HFFc6 (cell line): ENCODE results near the gene ELOVL2. TPM values are rescaled to one million over a fixed set of nuclear protein-coding genes. Genes with fewer than 3 reads are reported as not detected.

Experiments used
- DNase-seq: peaks from one replicate; pipeline ENCODE4 v3.0.0-alpha.2; 2018
- H3K27ac Mint-ChIP-seq: 2 replicates; pipeline ENCODE4 v1.8.0; 2020; ENCODE audit warnings: mild to moderate bottlenecking, mixed read lengths
- H3K27me3 Mint-ChIP-seq: 2 replicates; pipeline ENCODE4 v1.8.0; 2021; ENCODE audit warnings: mild to moderate bottlenecking, moderate library complexity, mixed read lengths; ENCODE audit not compliant: insufficient read depth
- H3K36me3 Mint-ChIP-seq: 2 replicates; pipeline ENCODE4 v1.8.0; 2021; ENCODE audit warnings: low read depth, mixed read lengths
- H3K4me1 Mint-ChIP-seq: 2 replicates; pipeline ENCODE4 v1.8.0; 2020; ENCODE audit warnings: low read depth, mixed read lengths
- H3K4me3 Mint-ChIP-seq: 2 replicates; pipeline ENCODE4 v1.8.0; 2020; ENCODE audit warnings: mild to moderate bottlenecking, moderate library complexity, mixed read lengths
- H3K9me3 Mint-ChIP-seq: 2 replicates; pipeline ENCODE4 v1.8.0; 2020; ENCODE audit warnings: mild to moderate bottlenecking, mixed read lengths
- total RNA-seq, 6 experiments: library from RNA; stranded (reverse); fragmentation: NEBNext Ultra II Directional; extraction: Animal tissue kit (Norgen Biotek cat#: 25700); gene quantifications; 2 replicates in 1 of 6; 3 replicates in 5 of 6; pipeline ENCODE4 v1.2.3, GENCODE V29; 2021
- TF ChIP-seq, protein P1 (sequence below): fragments of 200-600 bp; sonication (generic); IDR thresholded peaks from 2 replicates; pipeline ENCODE4 v1.5.0; 2021; ENCODE audit warnings: antibody characterized with exemption, mild to moderate bottlenecking

ELOVL2 gene
- total RNA-seq, 6 experiments from 2014 or later = 0.05 to 0.09 (median 0.05) TPM; not detected in 3

DNA sequence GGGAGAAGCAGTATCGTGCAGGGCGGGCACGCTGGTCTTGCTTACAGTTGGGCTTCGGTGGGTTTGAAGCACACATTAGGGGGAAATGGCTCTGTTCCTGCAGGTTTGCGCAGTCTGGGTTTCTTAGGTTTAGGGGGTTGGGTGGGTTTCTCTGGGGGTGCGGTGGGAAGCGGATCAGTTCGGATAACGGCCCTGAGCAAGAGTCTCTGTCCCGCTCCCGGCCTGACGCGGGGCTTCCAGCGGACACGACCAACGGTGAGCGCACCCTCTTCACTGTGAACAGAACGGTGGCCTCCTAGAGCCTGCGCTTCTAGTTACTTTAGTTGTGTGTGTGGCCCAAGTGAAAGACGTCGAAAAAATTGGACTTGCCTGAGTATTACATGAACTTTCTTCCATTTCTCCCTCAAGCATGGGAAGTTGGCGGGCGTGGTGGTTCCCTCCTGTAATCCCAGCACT is 635 bp upstream of the ELOVL2 start:
- TF ChIP-seq, protein P1, sequence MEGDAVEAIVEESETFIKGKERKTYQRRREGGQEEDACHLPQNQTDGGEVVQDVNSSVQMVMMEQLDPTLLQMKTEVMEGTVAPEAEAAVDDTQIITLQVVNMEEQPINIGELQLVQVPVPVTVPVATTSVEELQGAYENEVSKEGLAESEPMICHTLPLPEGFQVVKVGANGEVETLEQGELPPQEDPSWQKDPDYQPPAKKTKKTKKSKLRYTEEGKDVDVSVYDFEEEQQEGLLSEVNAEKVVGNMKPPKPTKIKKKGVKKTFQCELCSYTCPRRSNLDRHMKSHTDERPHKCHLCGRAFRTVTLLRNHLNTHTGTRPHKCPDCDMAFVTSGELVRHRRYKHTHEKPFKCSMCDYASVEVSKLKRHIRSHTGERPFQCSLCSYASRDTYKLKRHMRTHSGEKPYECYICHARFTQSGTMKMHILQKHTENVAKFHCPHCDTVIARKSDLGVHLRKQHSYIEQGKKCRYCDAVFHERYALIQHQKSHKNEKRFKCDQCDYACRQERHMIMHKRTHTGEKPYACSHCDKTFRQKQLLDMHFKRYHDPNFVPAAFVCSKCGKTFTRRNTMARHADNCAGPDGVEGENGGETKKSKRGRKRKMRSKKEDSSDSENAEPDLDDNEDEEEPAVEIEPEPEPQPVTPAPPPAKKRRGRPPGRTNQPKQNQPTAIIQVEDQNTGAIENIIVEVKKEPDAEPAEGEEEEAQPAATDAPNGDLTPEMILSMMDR = peak; percentile 5; the same call in 1 of the 2 replicates
- H3K4me3 Mint-ChIP-seq = peak overlapping the region; percentile 76
- no peaks in the 10 kb centered on the region for H3K9me3 Mint-ChIP-seq
- H3K27ac Mint-ChIP-seq = no peak overlapping the region
- H3K27me3 Mint-ChIP-seq = peaks cover 19% of the 10 kb centered on the region
- peaks cover 6% of the 10 kb centered on the region; the same call in 1 of the 2 replicates for H3K4me1 Mint-ChIP-seq
- H3K36me3 Mint-ChIP-seq = no peaks in the 10 kb centered on the region
- no peak for DNase-seq

DNA sequence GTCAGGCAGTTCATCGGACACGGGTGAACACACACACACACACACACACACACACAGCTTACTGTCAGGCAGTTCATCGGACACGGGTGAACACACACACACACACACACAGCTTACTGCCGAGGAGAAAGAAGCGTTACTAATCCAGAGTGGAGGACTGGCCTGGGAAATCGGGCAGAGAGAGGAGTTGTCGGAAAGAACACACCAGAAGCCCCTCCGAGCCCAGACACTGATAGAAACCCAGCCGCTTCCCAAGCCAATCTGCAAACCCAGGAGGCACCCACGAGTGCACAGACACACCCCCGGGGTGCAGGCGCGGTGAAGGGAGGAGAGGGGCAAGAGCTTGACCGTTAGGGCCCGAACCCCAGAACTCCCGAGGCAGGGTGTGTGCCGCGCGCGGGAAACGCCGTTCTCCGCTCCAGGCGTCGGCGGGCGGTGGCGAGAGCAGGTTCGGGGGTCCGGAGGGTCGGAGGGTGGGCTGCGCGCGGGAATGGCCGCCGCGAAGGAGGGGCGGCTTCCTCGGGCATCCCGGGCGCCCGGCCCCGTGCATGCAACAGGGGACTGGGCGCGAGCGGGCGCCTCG is 636 bp downstream of the ELOVL2 start:
- Mint-ChIP-seq H3K27ac (no peak overlapping the region), H3K27me3 (peaks cover 19% of the 10 kb centered on the region), H3K4me3 (peak overlapping the region; percentile 67), H3K4me1 (peaks cover 9% of the 10 kb centered on the region; the same call in 1 of the 2 replicates), H3K9me3 (no peaks in the 10 kb centered on the region), H3K36me3 (no peaks in the 10 kb centered on the region)
- TF ChIP-seq, protein P1 = no peak
- DNase-seq = no peak

DNA sequence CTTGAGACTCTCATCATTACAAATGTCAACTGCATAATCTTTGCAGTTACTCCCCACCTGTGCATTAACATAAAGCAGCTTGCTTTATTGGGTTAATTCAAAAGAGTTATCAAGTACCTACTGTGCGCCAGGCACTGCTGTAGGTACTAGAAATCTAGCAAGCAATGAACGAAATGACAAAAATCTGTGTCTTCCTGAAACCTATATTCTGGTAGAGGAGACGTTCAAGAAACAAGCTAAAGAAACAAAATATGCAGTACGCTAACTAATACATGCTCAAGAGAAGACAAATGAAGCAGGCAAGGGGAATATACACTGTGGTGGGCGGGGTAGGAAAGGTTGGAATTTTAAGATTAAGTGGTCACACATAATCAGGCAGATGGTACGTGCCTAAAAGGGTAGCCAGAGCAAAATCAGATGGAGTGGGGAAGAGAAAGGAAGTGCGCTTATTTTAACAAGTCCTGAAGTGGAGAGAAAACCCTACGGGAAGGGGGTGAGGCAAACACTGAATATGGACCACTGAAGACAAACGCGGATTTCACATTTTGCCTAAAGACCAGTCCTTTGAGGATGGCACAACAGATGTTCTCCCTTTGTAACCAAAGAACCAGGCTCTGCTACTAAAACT is 1.2 kb downstream of the ELOVL2 start:
- Mint-ChIP-seq H3K4me3 (peak overlapping the region; percentile 67), H3K4me1 (peaks cover 9% of the 10 kb centered on the region; the same call in 1 of the 2 replicates), H3K9me3 (no peaks in the 10 kb centered on the region), H3K27me3 (peaks cover 16% of the 10 kb centered on the region), H3K36me3 (no peaks in the 10 kb centered on the region), H3K27ac (no peak overlapping the region)
- TF ChIP-seq, protein P1 = no peak
- DNase-seq = no peak

DNA sequence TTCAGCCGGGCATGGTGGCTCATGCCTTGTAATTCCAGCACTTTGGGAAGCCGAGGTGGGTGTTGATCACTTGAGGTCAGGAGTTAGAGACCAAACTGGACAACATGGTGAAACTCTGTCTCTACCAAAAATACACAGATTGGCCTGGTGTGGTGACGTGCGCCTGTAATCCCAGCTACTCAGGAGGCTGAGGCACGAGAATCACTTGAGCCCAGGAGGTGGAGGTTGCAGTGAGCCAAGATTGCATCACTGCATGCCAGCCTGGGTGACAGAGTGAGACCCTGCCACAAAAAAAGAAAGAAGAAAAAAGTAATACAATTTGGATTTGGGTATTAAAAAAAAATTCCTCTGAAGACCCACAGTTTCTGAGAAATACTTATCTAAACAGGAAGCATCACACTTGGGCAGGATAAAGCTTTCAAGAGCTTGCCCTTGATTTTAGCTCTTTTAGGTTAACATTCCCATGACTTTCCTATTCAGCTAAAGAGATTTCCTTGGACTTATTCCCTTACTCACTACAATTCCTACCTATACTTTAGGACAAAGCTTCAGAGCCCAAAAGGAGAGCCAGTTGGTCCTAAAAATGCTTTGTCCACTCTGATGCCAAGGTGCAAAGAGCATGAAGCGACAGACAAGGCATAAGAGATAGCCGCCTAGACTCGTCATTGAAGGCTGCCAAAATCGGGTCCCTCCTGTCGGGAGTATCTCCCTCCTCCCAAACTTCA is 1.9 kb downstream of the ELOVL2 start:
- no peak for DNase-seq
- TF ChIP-seq, protein P1 = no peak
- Mint-ChIP-seq H3K27ac (no peak overlapping the region), H3K9me3 (no peaks in the 10 kb centered on the region), H3K36me3 (no peaks in the 10 kb centered on the region), H3K4me3 (no peak overlapping the region), H3K4me1 (peaks cover 9% of the 10 kb centered on the region; the same call in 1 of the 2 replicates), H3K27me3 (peaks cover 16% of the 10 kb centered on the region)

DNA sequence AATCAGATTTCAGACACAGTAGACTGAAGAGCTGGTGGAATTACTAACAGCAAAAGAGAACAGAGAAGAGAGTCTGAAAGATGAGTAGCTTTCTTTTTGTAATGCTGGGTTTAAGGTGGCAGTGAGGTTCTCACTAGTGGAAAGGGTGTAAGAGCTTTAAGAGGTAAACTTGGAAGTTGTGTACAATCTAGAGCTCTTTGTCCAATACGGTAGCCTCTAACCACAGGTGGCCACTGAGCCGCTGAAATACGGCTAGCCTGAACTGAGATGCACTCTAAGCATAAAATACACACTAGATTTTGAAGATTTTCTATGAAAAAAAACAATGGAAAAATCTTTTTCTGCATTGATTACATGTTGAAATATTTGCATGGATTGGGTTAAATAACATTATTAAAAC is 4.0 kb downstream of the ELOVL2 start:
- DNase-seq = no peak
- H3K36me3 Mint-ChIP-seq = no peaks in the 10 kb centered on the region
- no peak overlapping the region for H3K4me3 Mint-ChIP-seq
- H3K27me3 Mint-ChIP-seq = peaks cover 22% of the 10 kb centered on the region
- no peaks in the 10 kb centered on the region for H3K9me3 Mint-ChIP-seq
- TF ChIP-seq, protein P1 = no peak
- H3K27ac Mint-ChIP-seq = no peak overlapping the region
- H3K4me1 Mint-ChIP-seq = peaks cover 9% of the 10 kb centered on the region; the same call in 1 of the 2 replicates
